ENCODE measurements around the gene MMP3.

Gene MMP3

GRCh38 chr11:102830001-102830727, 13.2 kb downstream of the MMP3 start:
- Histone ChIP-seq H4K20me1 (ENCODE audit: insufficient read depth, low read length) (no peaks in the 10 kb centered on the region), H3K4me2 (ENCODE audit: insufficient read depth, low read length) (no peak overlapping the region), H3K9me3 (ENCODE audit: insufficient read depth, low read length, severe bottlenecking) (no peaks in the 10 kb centered on the region), H3K36me3 (ENCODE audit: insufficient read depth, low read length) (no peaks in the 10 kb centered on the region), H3K27me3 (ENCODE audit: insufficient read depth, low read length, poor library complexity) (no peaks in the 10 kb centered on the region), H3K27ac (ENCODE audit: low read length) (no peak overlapping the region), H2AFZ (ENCODE audit: low read depth, low read length) (no peak overlapping the region), H3K4me3 (ENCODE audit: low read depth in 1 of 2, low read length in 2 of 2) (no peak overlapping the region), H3K9ac (ENCODE audit: low read depth, low read length) (no peak overlapping the region), H3K79me2 (ENCODE audit: insufficient read depth, low read length) (no peaks in the 10 kb centered on the region), H3K4me1 (ENCODE audit: insufficient read depth, low read length) (no peaks in the 10 kb centered on the region)
- TF ChIP-seq CTCF (IDR thresholded peaks at IDR 0.05; ENCODE audit: borderline replicate concordance, extremely low read depth, low read length, poor library complexity, severe bottlenecking), result no peak
- no peak for TF ChIP-seq EZH2 (IDR thresholded peaks at IDR 0.05; ENCODE audit: borderline replicate concordance, low read depth, low read length, severe bottlenecking)
- DNase-seq (no peak), ATAC-seq (ENCODE audit: insufficient read depth, low read depth) (no peak)

- Histone ChIP-seq H3K27me3 (ENCODE audit: insufficient read depth, low read length, poor library complexity) (no peaks in the 10 kb centered on the region), H2AFZ (ENCODE audit: low read depth, low read length) (no peak overlapping the region), H3K4me1 (ENCODE audit: insufficient read depth, low read length) (no peaks in the 10 kb centered on the region), H3K79me2 (ENCODE audit: insufficient read depth, low read length) (no peaks in the 10 kb centered on the region), H3K4me2 (ENCODE audit: insufficient read depth, low read length) (no peak overlapping the region), H3K27ac (ENCODE audit: low read length) (no peak overlapping the region), H3K4me3 (ENCODE audit: low read depth in 1 of 2, low read length in 2 of 2) (no peak overlapping the region), H3K9me3 (ENCODE audit: insufficient read depth, low read length, severe bottlenecking) (no peaks in the 10 kb centered on the region), H3K36me3 (ENCODE audit: insufficient read depth, low read length) (no peaks in the 10 kb centered on the region), H4K20me1 (ENCODE audit: insufficient read depth, low read length) (no peaks in the 10 kb centered on the region), H3K9ac (ENCODE audit: low read depth, low read length) (no peak overlapping the region)
- TF ChIP-seq CTCF (IDR thresholded peaks at IDR 0.05; ENCODE audit: borderline replicate concordance, extremely low read depth, low read length, poor library complexity, severe bottlenecking) (no peak), EZH2 (IDR thresholded peaks at IDR 0.05; ENCODE audit: borderline replicate concordance, low read depth, low read length, severe bottlenecking) (no peak)
- ATAC-seq (ENCODE audit: insufficient read depth, low read depth), result no peak
- DNase-seq, result no peak
These were observed 14.0 kb downstream of the MMP3 start for GRCh38 chr11:102829316-102830000.

- H3K9ac ChIP-seq (ENCODE audit: low read depth, low read length), result no peak overlapping the region
- no peaks in the 10 kb centered on the region for H3K79me2 ChIP-seq (ENCODE audit: insufficient read depth, low read length)
- H3K4me3 ChIP-seq (ENCODE audit: low read depth in 1 of 2, low read length in 2 of 2), result no peak overlapping the region
- no peaks in the 10 kb centered on the region for H3K27me3 ChIP-seq (ENCODE audit: insufficient read depth, low read length, poor library complexity)
- no peaks in the 10 kb centered on the region for H4K20me1 ChIP-seq (ENCODE audit: insufficient read depth, low read length)
- no peak for DNase-seq
- no peak for TF ChIP-seq CTCF (IDR thresholded peaks at IDR 0.05; ENCODE audit: borderline replicate concordance, extremely low read depth, low read length, poor library complexity, severe bottlenecking)
- no peak for ATAC-seq (ENCODE audit: insufficient read depth, low read depth)
- H3K9me3 ChIP-seq (ENCODE audit: insufficient read depth, low read length, severe bottlenecking), result no peaks in the 10 kb centered on the region
- no peaks in the 10 kb centered on the region for H3K36me3 ChIP-seq (ENCODE audit: insufficient read depth, low read length)
- H2AFZ ChIP-seq (ENCODE audit: low read depth, low read length), result no peak overlapping the region
- H3K4me1 ChIP-seq (ENCODE audit: insufficient read depth, low read length), result no peaks in the 10 kb centered on the region
- no peak overlapping the region for H3K27ac ChIP-seq (ENCODE audit: low read length)
- H3K4me2 ChIP-seq (ENCODE audit: insufficient read depth, low read length), result no peak overlapping the region
These were observed 18.9 kb downstream of the MMP3 start for GRCh38 chr11:102824556-102824955.

All from DND-41 (cell line).